A549 (cell line): Measurements from ENCODE around the gene ABCC2. TPM values are rescaled to one million over a fixed set of nuclear protein-coding genes. Genes with fewer than 3 reads are reported as not detected.

Experiments used
- ATAC-seq, 2 experiments: fragments of 200-7000 bp in 1 of 2; fragments of >200 bp in 1 of 2; cut with Nextera tagmentation in 1 of 2; cut with Tn5 transposase in 1 of 2; 3 replicates each; pipeline versions ENCODE4 v1.8.0 to v1.9.1; 2018 to 2020; ENCODE audit warnings: mild to moderate bottlenecking in 1 of 2, moderate library complexity in 1 of 2
- CTCF ChIA-PET: fragments of 300-600 bp; sonication (Branson Sonifier 250); formaldehyde crosslinking; extraction: SDS; loops from one replicate; lab custom pipeline; 2021; ENCODE audit warnings: antibody characterized with exemption, inconsistent platforms; lab: Yijun Ruan, JAX
- POLR2A ChIA-PET: fragments of 350-600 bp; formaldehyde crosslinking; extraction: SDS; loops from one replicate; lab custom pipeline; 2021; ENCODE audit warnings: antibody characterized with exemption, inconsistent platforms; lab: Yijun Ruan, JAX
- DNase-seq, 2 experiments: peaks; one replicate each; pipeline versions ENCODE4 v3.0.0 to v3.0.0-alpha.2; 2011 to 2016; ENCODE audit warnings: low read depth in 1 of 2, low spot score in 1 of 2
- FAIRE-seq: peaks from 2 replicates; lab custom pipeline; 2011; peaks lifted over from hg19 to GRCh38; lab: Jason Lieb, UNC
- H3K27ac ChIP-seq, 2 experiments: fragments of >200 bp; sonication (Bioruptor Twin); formaldehyde crosslinking; 3 replicates each; pipeline ENCODE4 v1.5.1; 2016 to 2017
- H3K4me1 ChIP-seq: fragments of >200 bp; sonication (Bioruptor Twin); formaldehyde crosslinking; 3 replicates; pipeline ENCODE4 v1.6.1; 2016
- H3K4me2 ChIP-seq: fragments of >200 bp; sonication (Bioruptor Twin); formaldehyde crosslinking; 3 replicates; pipeline ENCODE4 v1.6.1; 2016
- H3K4me3 ChIP-seq: fragments of >200 bp; sonication (Bioruptor Twin); formaldehyde crosslinking; 3 replicates; pipeline ENCODE4 v1.5.1; 2016
- H3K9me3 ChIP-seq: fragments of >200 bp; sonication (Bioruptor Twin); formaldehyde crosslinking; 3 replicates; pipeline ENCODE4 v1.6.1; 2016
- ATOH8 ChIP-seq: fragments of 250-450 bp; sonication (Bioruptor Pico); IDR thresholded peaks from 2 replicates; pipeline ENCODE4 v1.5.0; 2020; ENCODE audit warnings: low read depth, mild to moderate bottlenecking, moderate library complexity
- BCL3 ChIP-seq: fragments of >200 bp; sonication (Bioruptor Twin); formaldehyde crosslinking; IDR thresholded peaks from 3 replicates; pipeline ENCODE4 v1.6.1; 2016
- BHLHE40 ChIP-seq: IDR thresholded peaks from 2 replicates; pipeline ENCODE4 v1.6.1; 2012; ENCODE audit warnings: low read depth, low read length, inconsistent platforms
- CHD2 ChIP-seq: fragments of 150-350 bp; IDR thresholded peaks from 2 replicates; pipeline ENCODE4 v1.6.1; 2014; ENCODE audit warnings: low read length; ENCODE audit not compliant: partially characterized antibody
- E2F6 ChIP-seq: IDR thresholded peaks from 2 replicates; pipeline ENCODE4 v1.6.1; 2012; ENCODE audit warnings: low read depth, borderline replicate concordance
- EHF ChIP-seq: fragments of 250-450 bp; sonication (Bioruptor Pico); IDR thresholded peaks from 2 replicates; pipeline ENCODE4 v1.5.0; 2020; ENCODE audit warnings: mild to moderate bottlenecking
- ESRRA ChIP-seq: fragments of 150-350 bp; IDR thresholded peaks from 2 replicates; pipeline ENCODE4 v1.6.1; 2014; ENCODE audit warnings: mild to moderate bottlenecking, low read length, borderline replicate concordance
- FOSL2 ChIP-seq, 2 experiments: fragments of 450-650 bp in 1 of 2; fragments of >200 bp in 1 of 2; sonication (Bioruptor Twin) in 1 of 2; formaldehyde crosslinking; IDR thresholded peaks; 2 replicates each; pipeline versions ENCODE4 v1.5.0 to v1.6.1; 2016 to 2020; ENCODE audit warnings: mild to moderate bottlenecking in 1 of 2, moderate library complexity in 1 of 2
- HOXA7 ChIP-seq: fragments of 250-450 bp; sonication (Bioruptor Pico); IDR thresholded peaks from 2 replicates; pipeline ENCODE4 v1.5.0; 2020; ENCODE audit warnings: mild to moderate bottlenecking, moderate library complexity
- HOXB5 ChIP-seq: fragments of 250-450 bp; sonication (Bioruptor Pico); IDR thresholded peaks from 2 replicates; pipeline ENCODE4 v1.5.0; 2020; ENCODE audit warnings: mild to moderate bottlenecking, moderate library complexity
- JUN ChIP-seq, 2 experiments: fragments of >200 bp; sonication (Bioruptor Twin); formaldehyde crosslinking; IDR thresholded peaks; 2 replicates in 1 of 2; 3 replicates in 1 of 2; pipeline ENCODE4 v1.6.1; 2016 to 2017
- KDM5A ChIP-seq: fragments of 200-600 bp; sonication (generic); IDR thresholded peaks from 2 replicates; pipeline ENCODE4 v1.6.1; 2016; ENCODE audit warnings: antibody characterized with exemption, mild to moderate bottlenecking
- MAFK ChIP-seq: fragments of 450-650 bp; IDR thresholded peaks from 2 replicates; pipeline ENCODE4 v1.6.1; 2014; ENCODE audit not compliant: partially characterized antibody
- MYC ChIP-seq: IDR thresholded peaks from 2 replicates; pipeline ENCODE4 v1.6.1; 2012; ENCODE audit warnings: mild to moderate bottlenecking, inconsistent platforms, low read length, improper control_type of control experiment, borderline replicate concordance
- NR3C1 ChIP-seq: fragments of >200 bp; sonication (Bioruptor Twin); formaldehyde crosslinking; IDR thresholded peaks from 3 replicates; pipeline ENCODE4 v1.6.1; 2017
- POLR2AphosphoS2 ChIP-seq: conservative IDR thresholded peaks from 2 replicates; pipeline ENCODE4 v1.6.1; 2012; ENCODE audit warnings: low read length, improper control_type of control experiment, inconsistent platforms
- RARB ChIP-seq: fragments of 250-450 bp; sonication (Bioruptor Pico); IDR thresholded peaks from 2 replicates; pipeline ENCODE4 v1.8.0; 2021; ENCODE audit warnings: mild to moderate bottlenecking, moderate library complexity
- RNF2 ChIP-seq: fragments of 200-600 bp; sonication (generic); IDR thresholded peaks from 2 replicates; pipeline ENCODE4 v1.6.1; 2016; ENCODE audit warnings: low read depth, mild to moderate bottlenecking, antibody characterized with exemption, moderate library complexity, borderline replicate concordance
- TFCP2L1 ChIP-seq: fragments of 250-450 bp; sonication (Bioruptor Pico); IDR thresholded peaks from 2 replicates; pipeline ENCODE4 v1.5.0; 2021; ENCODE audit warnings: mild to moderate bottlenecking
- TP53 ChIP-seq: fragments of 250-450 bp; sonication (Bioruptor Pico); IDR thresholded peaks from 2 replicates; pipeline ENCODE4 v1.5.0; 2021; ENCODE audit warnings: mild to moderate bottlenecking, moderate library complexity
- ZFP36 ChIP-seq: fragments of 450-650 bp; IDR thresholded peaks from 2 replicates; pipeline ENCODE4 v1.6.1; 2014; ENCODE audit warnings: borderline replicate concordance; ENCODE audit not compliant: partially characterized antibody
- WGBS: methylation state at CpG from one replicate; pipeline ENCODE4 v1.1.6; 2017; ENCODE audit errors: missing lambda C conversion rate; 5-methylcytosine and 5-hydroxymethylcytosine counted together
- polyA plus RNA-seq, 4 experiments: library from polyadenylated mRNA; depleted of rRNA in 3 of 4; stranded (reverse); fragments of >200 nt; fragmentation: RNase III in 1 of 4; extraction: RNeasy Plus Mini Kit Qiagen cat#74134 plus additional on column Dnase treatment in 1 of 4; gene quantifications; 2 replicates in 3 of 4; 3 replicates in 1 of 4; pipeline ENCODE4 v1.2.3, GENCODE V29; 2011 to 2017

The ABCC2 gene
- polyA plus RNA-seq, 2 of the 4 experiments (the other 2 are of a cell fraction): 192 to 369 TPM

- H3K4me3 ChIP-seq: no peak overlapping the region
- FAIRE-seq (no peak), DNase-seq (no peak), ATAC-seq (peak in 1 of 2 experiments; percentile 6; a peak in 2 of 6 replicates)
- POLR2A ChIA-PET: interaction anchor here (0.7 kb wide), 1 partner anchor 185 kb away, joined by 3 read pairs; the partner anchor contains the start of gene SLC25A28
- 79% methylated on average over 5 of the region's 5 CpGs for WGBS
- CTCF ChIA-PET: interaction anchor here (2.6 kb wide), 1 partner anchor 7 kb away, joined by 8 read pairs; no protein-coding TSS in a partner anchor
- H3K4me1 ChIP-seq: peaks cover 11% of the 10 kb centered on the region; the same call in 1 of the 3 replicates
- TF ChIP-seq ATOH8: no peak
- 0 out of 2 replicates have a peak, but pooled peaks have one; percentile 50 for TF ChIP-seq POLR2AphosphoS2
- H3K27ac ChIP-seq: 0 out of 6 replicates have a peak overlapping the region, but pooled peaks of 1 of the 2 experiments have one; percentile 0
- no peak overlapping the region for H3K4me2 ChIP-seq
- no peaks in the 10 kb centered on the region for H3K9me3 ChIP-seq
Measured at GRCh38 chr10:99805190-99805589, 22.8 kb downstream of the ABCC2 start.

GRCh38 chr10:99806091-99806490, 23.7 kb downstream of the ABCC2 start:
- ATAC-seq (no peak), FAIRE-seq (no peak)
- POLR2A ChIA-PET: no interaction called here
- H3K27ac ChIP-seq: no peak overlapping the region
- no peak overlapping the region for H3K4me2 ChIP-seq
- no peak overlapping the region for H3K4me3 ChIP-seq
- WGBS: 61% methylated on average over 3 of the region's 3 CpGs
- TF ChIP-seq BCL3: no peak
- no peak for TF ChIP-seq ESRRA
- TF ChIP-seq HOXA7: no peak
- TF ChIP-seq KDM5A: no peak
- TF ChIP-seq HOXB5 (CRISPR knock-in tag): no peak
- no peak for TF ChIP-seq CHD2
- TF ChIP-seq ZFP36: no peak
- TF ChIP-seq FOSL2 (IDR thresholded peaks at IDR 0.05): no peak
- TF ChIP-seq FOSL2 (CRISPR knock-in tag; IDR thresholded peaks at IDR 0.05): no peak
- TF ChIP-seq BHLHE40: no peak
- no peak for TF ChIP-seq TP53 (CRISPR knock-in tag)
- no peak for TF ChIP-seq ATOH8
- no peak for TF ChIP-seq EHF (CRISPR knock-in tag)
- no peak for TF ChIP-seq MYC
- no peak for TF ChIP-seq RNF2
- no peak for TF ChIP-seq E2F6
- TF ChIP-seq NR3C1: no peak
- TF ChIP-seq MAFK: no peak
- TF ChIP-seq RARB (CRISPR knock-in tag): no peak
- no peak for TF ChIP-seq TFCP2L1 (CRISPR knock-in tag)
- TF ChIP-seq JUN (IDR thresholded peaks at IDR 0.05): no peak
- TF ChIP-seq, all 56 proteins: peak for 0
- DNase-seq: no peak
- no peaks in the 10 kb centered on the region for H3K9me3 ChIP-seq
- CTCF ChIA-PET: interaction anchor here (1.6 to 1.9 kb wide), 2 partner anchors 15 to 40 kb away, joined by 5 read pairs; no protein-coding TSS in a partner anchor
- H3K4me1 ChIP-seq: peaks cover 11% of the 10 kb centered on the region; the same call in 1 of the 3 replicates
